ENCODE data around the gene EIF4G2.

EIF4G2 gene

DNA sequence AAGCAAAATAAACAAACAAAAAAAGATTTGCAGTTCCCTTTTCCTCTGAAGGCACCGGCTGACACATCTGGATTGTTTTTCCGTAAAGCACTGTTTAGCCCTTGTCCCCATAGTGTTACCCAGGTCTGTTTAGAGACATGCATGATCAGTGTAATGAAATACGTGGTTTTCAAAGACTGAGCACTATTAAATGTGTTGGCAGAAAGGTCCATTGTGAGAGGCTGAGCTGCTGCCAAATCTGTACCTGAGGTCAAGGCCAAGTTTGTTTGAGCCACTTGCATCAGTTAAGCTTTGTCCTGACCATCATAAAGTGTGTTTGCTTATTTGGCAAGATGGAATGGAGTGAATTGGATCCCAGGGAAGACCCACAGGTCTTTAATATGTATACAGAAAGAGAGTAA is 31.3 kb downstream of the EIF4G2 start:
- H3K9me2 ChIP-seq (replicated peaks; ENCODE audit: low read depth, low read length) = no peaks in the 10 kb centered on the region
- peaks cover 40% of the 10 kb centered on the region; the same call in 1 of the 2 replicates for H3K36me3 ChIP-seq (ENCODE audit: insufficient read depth, low read length)
- no peak overlapping the region for H3K4me2 ChIP-seq (ENCODE audit: low read depth, low read length, poor library complexity, severe bottlenecking)
- H3F3A ChIP-seq (ENCODE audit: low read depth) = peaks cover 2% of the 10 kb centered on the region; the same call in 1 of the 2 replicates
- H3K4me3 ChIP-seq (ENCODE audit: low read length, poor library complexity, severe bottlenecking) = no peak overlapping the region
- H3K9me3 ChIP-seq (ENCODE audit: insufficient read depth, low read depth, low read length) = no peaks in the 10 kb centered on the region
- H3K4me1 ChIP-seq (ENCODE audit: insufficient read depth, low read length, poor library complexity, severe bottlenecking) = no peaks in the 10 kb centered on the region
- H3K27me3 ChIP-seq (ENCODE audit: insufficient read depth, low read length, poor library complexity, severe bottlenecking) = no peaks in the 10 kb centered on the region
- H3K79me2 ChIP-seq (ENCODE audit: insufficient read depth, low read length) = no peaks in the 10 kb centered on the region
- no peaks in the 10 kb centered on the region for H4K20me1 ChIP-seq (ENCODE audit: insufficient read depth, low read length, poor library complexity, severe bottlenecking)
- TF ChIP-seq CTCF (conservative IDR thresholded peaks at IDR 0.05; ENCODE audit: low read length) (no peak), EZH2phosphoT487 (IDR thresholded peaks at IDR 0.05; ENCODE audit: borderline replicate concordance) (no peak)
- no peak overlapping the region for H3K9ac ChIP-seq (ENCODE audit: low read depth, low read length, poor library complexity, severe bottlenecking)
- H2AFZ ChIP-seq (ENCODE audit: low read length) = no peak overlapping the region

DNA sequence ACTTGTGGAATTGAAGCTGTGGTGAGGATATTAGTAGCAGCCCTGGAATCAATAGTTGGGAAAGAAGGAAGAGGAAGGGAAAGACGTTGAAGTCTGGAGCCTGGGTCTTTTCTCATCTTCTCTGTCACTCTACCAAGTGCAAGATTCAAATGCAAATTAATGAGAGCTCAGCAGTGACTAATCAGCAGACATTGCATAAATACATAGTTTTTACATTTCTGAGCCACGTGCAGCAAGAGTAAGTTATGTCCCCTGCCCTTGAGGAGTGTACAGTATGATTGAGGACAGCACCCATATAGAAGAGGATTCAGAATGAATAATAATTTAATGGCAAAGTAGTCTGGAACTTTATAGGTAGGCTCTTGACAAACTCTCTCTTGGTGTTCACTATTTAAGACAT is 33.9 kb downstream of the EIF4G2 start:
- TF ChIP-seq EZH2phosphoT487 (IDR thresholded peaks at IDR 0.05; ENCODE audit: borderline replicate concordance) (no peak), CTCF (conservative IDR thresholded peaks at IDR 0.05; ENCODE audit: low read length) (no peak)
- peaks cover 2% of the 10 kb centered on the region; the same call in 1 of the 2 replicates for H3F3A ChIP-seq (ENCODE audit: low read depth)
- no peak overlapping the region for H3K4me3 ChIP-seq (ENCODE audit: low read length, poor library complexity, severe bottlenecking)
- no peaks in the 10 kb centered on the region for H4K20me1 ChIP-seq (ENCODE audit: insufficient read depth, low read length, poor library complexity, severe bottlenecking)
- no peak overlapping the region for H3K9ac ChIP-seq (ENCODE audit: low read depth, low read length, poor library complexity, severe bottlenecking)
- H3K9me3 ChIP-seq (ENCODE audit: insufficient read depth, low read depth, low read length) = no peaks in the 10 kb centered on the region
- peaks cover 39% of the 10 kb centered on the region for H3K36me3 ChIP-seq (ENCODE audit: insufficient read depth, low read length)
- no peaks in the 10 kb centered on the region for H3K9me2 ChIP-seq (replicated peaks; ENCODE audit: low read depth, low read length)
- no peaks in the 10 kb centered on the region for H3K4me1 ChIP-seq (ENCODE audit: insufficient read depth, low read length, poor library complexity, severe bottlenecking)
- H3K27me3 ChIP-seq (ENCODE audit: insufficient read depth, low read length, poor library complexity, severe bottlenecking) = no peaks in the 10 kb centered on the region
- H3K79me2 ChIP-seq (ENCODE audit: insufficient read depth, low read length) = no peaks in the 10 kb centered on the region
- no peak overlapping the region for H3K4me2 ChIP-seq (ENCODE audit: low read depth, low read length, poor library complexity, severe bottlenecking)
- no peak overlapping the region for H2AFZ ChIP-seq (ENCODE audit: low read length)

DNA sequence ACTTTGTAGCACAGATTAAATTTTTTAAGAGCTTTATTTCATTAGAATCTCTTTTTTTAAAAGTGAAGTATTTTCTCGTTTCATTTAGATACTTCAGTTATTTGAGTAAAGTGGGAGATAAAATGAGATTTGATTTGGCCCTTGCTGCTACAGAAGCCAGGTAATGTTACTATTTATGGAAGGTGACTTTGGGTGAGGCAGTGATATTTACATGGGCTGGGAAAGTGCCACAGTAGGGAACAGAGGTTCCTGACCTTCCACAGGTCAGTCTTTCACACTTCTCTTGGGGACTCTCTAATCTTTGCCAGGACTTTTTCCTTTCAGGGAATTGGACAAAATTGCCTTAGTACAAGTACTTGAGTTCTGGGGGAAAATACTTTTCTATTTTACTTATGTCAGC is 37.3 kb downstream of the EIF4G2 start:
- Histone ChIP-seq H3K4me3 (ENCODE audit: low read length, poor library complexity, severe bottlenecking) (no peak overlapping the region), H3K79me2 (ENCODE audit: insufficient read depth, low read length) (no peaks in the 10 kb centered on the region), H2AFZ (ENCODE audit: low read length) (no peak overlapping the region), H3K27me3 (ENCODE audit: insufficient read depth, low read length, poor library complexity, severe bottlenecking) (no peaks in the 10 kb centered on the region), H3K9me2 (replicated peaks; ENCODE audit: low read depth, low read length) (no peaks in the 10 kb centered on the region), H3K4me2 (ENCODE audit: low read depth, low read length, poor library complexity, severe bottlenecking) (no peak overlapping the region), H4K20me1 (ENCODE audit: insufficient read depth, low read length, poor library complexity, severe bottlenecking) (no peaks in the 10 kb centered on the region), H3K36me3 (ENCODE audit: insufficient read depth, low read length) (peaks cover 5% of the 10 kb centered on the region), H3F3A (ENCODE audit: low read depth) (no peaks in the 10 kb centered on the region), H3K9ac (ENCODE audit: low read depth, low read length, poor library complexity, severe bottlenecking) (no peak overlapping the region), H3K4me1 (ENCODE audit: insufficient read depth, low read length, poor library complexity, severe bottlenecking) (no peaks in the 10 kb centered on the region), H3K9me3 (ENCODE audit: insufficient read depth, low read depth, low read length) (no peaks in the 10 kb centered on the region)
- TF ChIP-seq EZH2phosphoT487 (IDR thresholded peaks at IDR 0.05; ENCODE audit: borderline replicate concordance) (no peak), CTCF (conservative IDR thresholded peaks at IDR 0.05; ENCODE audit: low read length) (no peak)

Measured in Loucy (cell line).